ENCODE data around the gene PCDHGB1.
"Not testable (repeated sequence)": the region's sequence is repeated elsewhere in the genome, so short reads cannot be mapped to it uniquely, and the experiment has no call there.

The PCDHGB1 gene

DNA sequence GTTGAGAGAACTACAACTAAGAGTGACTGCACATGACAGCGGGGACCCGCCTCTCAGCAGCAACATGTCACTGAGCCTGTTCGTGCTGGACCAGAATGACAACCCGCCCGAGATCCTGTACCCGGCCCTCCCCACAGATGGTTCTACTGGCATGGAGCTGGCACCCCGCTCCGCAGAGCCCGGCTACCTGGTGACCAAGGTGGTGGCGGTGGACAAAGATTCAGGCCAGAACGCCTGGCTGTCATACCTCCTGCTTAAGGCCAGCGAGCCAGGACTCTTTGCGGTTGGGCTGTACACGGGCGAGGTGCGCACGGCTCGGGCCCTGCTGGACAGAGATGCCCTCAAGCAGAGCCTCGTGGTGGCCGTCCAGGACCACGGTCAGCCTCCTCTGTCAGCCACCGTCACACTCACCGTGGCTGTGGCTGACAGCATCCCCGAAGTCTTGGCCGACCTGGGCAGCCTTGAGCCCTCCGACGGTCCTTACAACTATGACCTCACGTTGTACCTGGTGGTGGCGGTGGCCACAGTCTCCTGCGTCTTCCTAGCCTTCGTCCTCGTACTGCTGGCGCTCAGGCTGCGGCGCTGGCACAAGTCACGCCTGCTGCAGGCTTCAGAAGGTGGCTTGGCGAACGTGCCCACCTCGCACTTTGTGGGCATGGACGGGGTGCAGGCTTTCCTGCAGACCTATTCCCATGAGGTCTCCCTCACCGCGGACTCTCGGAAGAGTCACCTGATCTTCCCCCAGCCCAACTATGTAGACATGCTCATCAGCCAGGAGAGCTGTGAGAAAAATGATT, 34.8 kb downstream of the PCDHGB1 start:
- DNase-seq: no peak

DNA sequence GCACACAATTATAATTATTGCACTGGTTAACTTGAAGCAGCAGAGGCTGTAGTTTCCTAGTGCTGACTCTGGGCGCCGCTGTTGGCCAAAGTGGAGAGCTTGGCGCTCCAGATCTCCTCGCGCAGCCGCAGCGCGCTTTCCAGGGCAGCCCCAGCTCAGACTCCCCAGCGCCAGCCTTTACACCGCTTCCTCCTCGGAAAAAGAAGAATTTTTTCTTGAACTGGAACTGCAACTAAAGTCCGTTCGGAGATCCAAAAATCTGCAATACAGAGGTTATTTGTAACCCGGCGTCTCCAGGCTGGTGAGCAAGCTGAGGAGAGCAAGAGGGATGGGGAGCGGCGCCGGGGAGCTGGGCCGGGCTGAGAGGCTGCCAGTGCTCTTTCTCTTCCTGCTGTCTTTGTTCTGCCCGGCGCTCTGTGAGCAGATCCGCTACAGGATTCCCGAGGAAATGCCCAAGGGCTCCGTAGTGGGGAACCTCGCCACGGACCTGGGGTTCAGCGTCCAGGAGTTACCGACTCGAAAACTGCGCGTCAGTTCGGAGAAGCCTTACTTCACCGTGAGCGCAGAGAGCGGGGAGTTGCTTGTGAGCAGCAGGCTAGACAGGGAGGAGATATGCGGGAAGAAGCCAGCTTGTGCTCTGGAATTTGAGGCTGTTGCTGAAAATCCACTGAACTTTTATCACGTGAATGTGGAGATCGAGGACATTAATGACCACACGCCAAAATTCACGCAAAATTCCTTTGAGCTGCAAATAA, 37.8 kb downstream of the PCDHGB1 start, which contains the start of gene PCDHGB4:
Gene PCDHGB4 (plus strand): TSS at position 142 of the 755 bp plus-strand sequence. CDS start 187 bp downstream, at position 329.
- DNase-seq: not testable (repeated sequence)

DNA sequence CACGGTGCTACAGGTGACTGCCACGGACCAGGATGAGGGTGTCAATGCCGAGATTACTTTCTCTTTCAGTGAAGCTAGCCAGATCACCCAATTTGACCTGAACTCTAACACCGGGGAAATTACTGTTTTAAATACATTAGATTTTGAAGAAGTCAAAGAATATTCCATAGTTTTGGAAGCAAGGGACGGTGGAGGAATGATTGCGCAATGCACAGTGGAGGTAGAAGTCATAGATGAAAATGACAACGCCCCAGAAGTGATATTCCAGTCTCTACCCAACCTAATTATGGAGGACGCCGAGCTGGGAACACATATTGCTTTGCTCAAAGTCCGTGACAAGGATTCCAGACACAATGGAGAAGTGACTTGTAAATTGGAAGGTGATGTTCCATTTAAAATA, 38.8 kb downstream of the PCDHGB1 start:
- no peak for DNase-seq

DNA sequence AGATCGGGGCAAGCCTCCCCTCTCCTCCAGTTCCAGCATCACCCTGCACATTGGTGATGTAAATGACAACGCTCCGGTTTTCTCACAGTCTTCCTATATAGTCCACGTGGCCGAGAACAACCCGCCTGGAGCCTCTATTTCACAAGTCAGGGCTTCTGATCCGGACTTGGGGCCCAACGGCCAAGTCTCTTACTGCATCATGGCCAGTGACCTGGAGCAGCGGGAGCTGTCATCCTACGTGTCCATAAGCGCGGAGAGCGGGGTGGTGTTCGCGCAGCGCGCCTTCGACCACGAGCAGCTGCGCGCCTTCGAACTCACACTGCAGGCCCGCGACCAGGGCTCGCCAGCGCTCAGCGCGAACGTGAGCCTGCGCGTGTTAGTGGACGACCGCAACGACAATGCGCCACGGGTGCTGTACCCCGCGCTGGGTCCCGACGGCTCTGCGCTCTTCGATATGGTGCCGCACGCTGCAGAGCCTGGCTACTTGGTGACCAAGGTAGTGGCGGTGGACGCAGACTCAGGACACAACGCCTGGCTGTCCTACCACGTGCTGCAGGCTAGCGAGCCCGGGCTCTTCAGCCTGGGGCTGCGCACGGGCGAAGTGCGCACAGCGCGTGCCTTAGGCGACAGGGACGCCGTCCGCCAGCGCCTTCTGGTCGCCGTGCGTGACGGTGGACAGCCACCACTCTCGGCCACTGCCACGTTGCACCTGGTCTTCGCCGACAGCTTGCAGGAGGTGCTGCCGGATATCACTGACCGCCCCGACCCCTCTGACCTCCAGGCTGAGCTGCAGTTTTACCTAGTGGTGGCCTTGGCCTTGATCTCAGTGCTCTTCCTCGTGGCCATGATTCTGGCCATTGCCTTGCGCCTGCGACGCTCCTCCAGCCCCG, 39.5 kb downstream of the PCDHGB1 start:
- no peak for DNase-seq

- DNase-seq: no peak
These were observed 42.7 kb downstream of the PCDHGB1 start, which contains the start of gene PCDHGA8 for GRCh38 chr5:141392429-141393198. TSS of gene PCDHGA8 (plus strand) at chr5:141392633. CDS start at chr5:141392814, 181 bp downstream.

DNA sequence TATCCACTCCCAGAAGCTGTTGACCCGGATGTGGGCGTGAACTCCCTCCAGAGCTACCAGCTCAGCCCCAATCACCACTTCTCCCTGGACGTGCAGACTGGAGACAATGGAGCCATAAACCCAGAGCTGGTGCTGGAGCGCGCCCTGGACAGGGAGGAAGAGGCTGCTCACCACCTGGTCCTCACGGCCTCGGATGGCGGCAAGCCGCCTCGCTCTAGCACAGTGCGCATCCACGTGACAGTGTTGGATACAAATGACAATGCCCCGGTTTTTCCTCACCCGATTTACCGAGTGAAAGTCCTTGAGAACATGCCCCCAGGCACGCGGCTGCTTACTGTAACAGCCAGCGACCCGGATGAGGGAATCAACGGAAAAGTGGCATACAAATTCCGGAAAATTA, 43.4 kb downstream of the PCDHGB1 start:
- no peak for DNase-seq

GRCh38 chr5:141394401-141395187, 44.7 kb downstream of the PCDHGB1 start:
- DNase-seq: not testable (repeated sequence)

GRCh38 chr5:141397756-141398551, 48.1 kb downstream of the PCDHGB1 start, which contains the start of gene PCDHGB5:
TSS of gene PCDHGB5 (plus strand) at chr5:141397947. CDS start at chr5:141398128, 181 bp downstream.
- not testable (repeated sequence) for DNase-seq

DNA sequence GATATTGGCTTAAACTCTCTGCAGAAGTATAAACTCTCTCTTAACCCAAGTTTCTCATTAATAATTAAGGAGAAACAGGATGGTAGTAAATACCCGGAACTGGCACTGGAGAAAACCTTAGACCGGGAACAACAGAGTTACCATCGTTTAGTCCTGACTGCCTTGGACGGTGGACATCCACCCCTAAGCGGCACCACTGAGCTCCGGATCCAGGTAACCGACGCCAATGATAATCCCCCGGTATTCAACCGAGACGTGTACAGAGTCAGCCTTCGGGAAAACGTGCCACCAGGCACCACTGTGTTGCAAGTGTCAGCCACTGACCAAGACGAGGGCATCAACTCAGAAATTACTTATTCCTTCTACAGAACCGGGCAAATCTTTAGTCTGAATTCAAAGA, 48.7 kb downstream of the PCDHGB1 start:
- DNase-seq: no peak

GRCh38 chr5:141399555-141400258, 49.8 kb downstream of the PCDHGB1 start:
- no peak for DNase-seq

All from central memory CD4-positive, alpha-beta T cell (primary cell).